ENCODE measurements around the gene LHFPL3.

The LHFPL3 gene

DNA sequence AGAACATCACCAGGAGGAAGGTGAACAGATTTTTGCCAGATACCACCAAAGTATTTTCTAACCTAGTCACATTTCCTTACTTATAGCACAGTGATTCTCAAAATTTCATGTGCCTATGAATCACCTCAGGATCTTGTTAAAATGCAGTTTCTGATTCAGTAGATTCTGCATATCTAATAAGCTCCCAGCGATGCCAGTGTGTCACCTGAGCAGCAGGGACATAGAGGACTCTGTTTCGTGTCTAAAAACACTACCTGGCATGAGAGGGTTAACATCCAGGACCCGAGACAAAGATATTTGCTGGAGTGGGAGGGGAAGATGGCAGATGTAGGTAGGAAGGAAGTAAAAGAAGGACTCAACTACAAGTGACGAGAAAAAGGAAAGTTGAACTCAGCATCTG is 433.5 kb downstream of the LHFPL3 start:
- DNase-seq: no peak

DNA sequence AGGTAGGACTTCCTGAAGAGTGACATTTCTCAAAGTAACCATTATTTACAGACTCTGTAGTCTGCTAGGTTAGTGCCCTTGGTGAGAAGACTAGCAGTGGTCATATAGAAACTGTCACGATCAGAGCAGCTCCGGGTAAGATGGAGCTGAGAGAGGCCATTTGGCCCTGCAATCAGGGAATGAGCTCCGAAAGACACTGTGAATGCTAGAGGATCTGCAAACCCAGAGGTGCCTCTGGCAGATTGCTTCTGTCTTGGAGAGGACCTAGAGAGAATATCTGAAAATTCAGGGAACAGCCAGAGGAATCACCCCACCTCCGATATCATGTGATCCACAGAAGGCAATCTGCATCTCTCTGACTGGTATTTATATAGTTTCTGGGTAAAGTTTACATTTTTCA is 438.7 kb downstream of the LHFPL3 start:
- DNase-seq: no peak

DNA sequence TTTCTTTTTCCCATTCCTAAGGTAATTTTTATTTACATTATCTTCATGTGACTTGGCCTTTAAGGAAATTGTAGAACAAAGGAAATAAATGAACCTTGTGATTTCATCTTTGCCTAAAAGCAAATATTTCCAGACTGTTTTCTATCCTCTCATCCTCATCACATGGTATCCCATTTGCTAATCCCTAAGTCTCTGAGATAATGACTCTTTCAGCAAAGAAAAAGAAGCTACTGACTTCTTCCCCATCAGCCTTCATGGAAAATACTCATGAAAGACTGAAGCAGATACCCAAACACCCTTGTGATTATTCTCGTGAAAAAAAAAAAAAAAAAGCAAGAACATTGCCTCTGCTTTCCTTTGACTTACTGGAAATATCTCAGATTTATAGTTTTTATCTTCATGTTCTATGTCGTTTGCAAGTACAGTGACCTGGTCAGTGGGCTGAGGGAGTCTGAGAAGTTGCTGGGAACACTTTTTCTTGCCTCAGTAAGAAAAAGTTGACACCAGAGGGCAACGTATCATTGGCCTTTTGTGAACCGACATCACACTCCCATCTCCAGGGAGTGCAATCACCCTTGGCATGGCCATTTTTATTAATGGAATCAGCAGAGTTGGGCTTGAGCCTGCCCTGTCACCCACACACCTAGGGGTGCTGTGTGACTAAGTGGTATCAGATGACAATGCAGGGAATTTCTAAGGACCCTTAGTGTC is 439.6 kb downstream of the LHFPL3 start:
- no peak for DNase-seq

DNA sequence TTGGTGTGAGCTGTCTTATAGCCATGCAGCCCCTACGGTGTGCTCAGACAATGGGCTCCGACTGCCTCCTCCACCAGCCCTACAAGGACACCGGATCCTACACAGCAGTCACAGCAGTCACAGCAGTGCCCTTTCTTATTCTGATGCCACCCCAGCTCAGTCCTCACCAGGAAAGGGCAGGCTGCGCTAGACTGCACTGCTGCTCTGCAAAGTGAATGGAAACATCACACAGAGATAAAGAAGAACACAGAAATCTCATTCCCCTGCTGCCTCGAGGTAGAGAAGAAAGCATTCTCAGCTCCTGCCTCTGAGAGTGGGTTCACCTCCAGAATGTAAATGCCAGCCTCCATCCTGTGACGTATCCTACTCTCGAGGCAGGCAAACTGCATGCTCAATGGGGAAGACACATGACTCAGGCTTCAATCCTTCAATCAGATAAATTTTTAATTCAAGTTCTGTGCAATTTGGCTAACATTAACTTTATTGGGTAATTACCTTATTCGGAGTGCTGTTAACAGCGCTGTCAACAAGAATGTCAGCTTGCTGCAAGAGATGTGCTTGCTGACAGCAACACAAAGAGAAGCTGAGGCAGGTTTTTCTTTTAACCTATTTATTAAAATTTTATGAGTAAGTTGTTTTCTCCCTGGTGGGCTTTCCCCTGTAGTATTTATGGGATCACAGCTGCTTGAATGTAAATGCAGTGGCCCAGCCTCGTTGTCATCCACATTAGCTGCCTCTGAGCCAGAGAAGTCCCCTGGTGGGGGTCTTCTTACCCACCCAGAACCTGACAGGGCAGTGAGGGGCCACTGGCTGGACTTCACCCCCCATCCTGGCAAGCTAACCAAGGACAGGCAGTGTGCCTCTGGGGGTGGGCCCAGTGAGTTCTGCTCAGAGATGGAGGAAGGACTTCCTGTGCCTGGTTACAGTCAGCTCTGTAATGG is 444.3 kb downstream of the LHFPL3 start:
- DNase-seq: no peak

DNA sequence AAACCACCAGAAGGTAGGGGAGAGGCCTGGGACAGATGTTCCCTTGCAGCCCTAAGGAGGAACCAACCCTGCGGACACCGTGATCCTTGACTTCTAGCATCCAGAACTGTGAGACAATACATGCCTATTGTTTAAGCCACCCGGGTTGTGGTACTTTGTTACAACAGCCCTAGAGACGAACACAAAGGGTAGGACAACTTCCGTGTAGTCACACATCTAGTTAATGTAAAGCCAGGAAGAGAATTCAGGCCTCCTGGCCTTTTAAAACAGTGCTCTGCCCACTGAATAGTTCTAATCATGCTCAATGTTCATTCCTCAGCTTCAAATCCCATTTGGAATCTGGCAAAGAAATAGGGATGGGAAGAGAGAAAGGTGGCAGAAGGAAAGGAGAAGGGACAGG is 445.4 kb downstream of the LHFPL3 start:
- DNase-seq: no peak

DNA sequence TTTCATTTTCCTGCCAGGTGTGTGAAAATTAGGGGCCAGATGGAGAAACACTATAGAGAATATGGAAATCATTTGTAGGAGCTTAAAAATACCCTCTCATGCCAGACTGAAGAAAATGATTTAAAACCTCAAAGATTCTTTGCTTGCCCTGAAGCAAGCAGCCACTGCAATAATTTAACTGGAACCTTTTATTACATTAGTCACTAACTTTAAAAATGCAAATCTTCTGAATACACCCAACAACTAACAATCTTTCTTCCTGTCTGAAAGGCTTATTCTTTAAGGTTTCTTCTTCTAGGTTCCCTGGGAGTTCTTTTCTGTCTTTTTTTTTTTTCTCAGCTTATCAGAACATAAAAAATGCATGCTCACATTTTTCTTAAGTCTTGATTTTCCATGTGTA is 447.1 kb downstream of the LHFPL3 start:
- no peak for DNase-seq

DNA sequence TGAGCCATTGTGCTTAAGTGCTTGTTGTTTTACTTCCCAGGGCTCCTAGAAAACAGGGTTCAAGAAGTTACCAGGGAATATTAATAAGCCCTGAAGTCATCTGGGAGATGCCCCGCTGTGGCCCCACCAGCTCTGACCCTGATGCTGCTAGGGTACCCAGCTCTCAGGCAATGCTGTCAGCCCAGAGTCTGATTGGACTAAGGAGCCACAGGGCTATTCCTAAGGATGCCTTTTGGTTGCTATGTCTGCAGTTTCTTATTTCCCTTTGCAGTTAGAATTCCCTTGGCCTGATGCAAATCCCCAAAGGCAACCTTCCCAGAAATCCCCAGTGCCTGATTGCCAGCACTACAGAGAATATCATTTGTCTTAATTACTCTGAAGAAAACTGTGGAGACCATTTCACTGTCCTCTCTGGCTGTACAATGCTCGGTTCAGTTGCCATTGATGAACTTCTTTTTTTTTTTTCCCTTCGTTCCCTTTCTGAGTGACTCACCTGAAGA is 448.9 kb downstream of the LHFPL3 start:
- DNase-seq: no peak

DNA sequence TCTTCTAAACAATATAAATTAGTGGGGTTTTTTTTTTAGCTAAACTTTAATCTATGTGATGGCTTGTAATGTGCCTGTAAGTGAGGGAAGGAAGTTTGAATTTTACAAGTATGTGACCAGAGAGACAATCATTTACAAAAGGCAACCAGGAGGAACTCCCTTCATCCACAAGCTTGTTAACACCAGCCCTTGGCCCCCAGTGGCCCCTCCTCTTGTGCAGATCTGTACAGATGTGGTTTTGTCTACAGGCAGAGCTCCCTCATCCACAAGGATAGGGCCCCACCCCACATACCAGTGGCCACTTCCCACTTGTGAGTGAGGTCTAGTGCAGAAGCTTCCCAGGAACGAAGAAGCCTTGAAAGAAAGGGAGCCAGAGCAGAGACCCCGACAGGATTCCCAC is 451.5 kb downstream of the LHFPL3 start:
- DNase-seq: no peak

DNA sequence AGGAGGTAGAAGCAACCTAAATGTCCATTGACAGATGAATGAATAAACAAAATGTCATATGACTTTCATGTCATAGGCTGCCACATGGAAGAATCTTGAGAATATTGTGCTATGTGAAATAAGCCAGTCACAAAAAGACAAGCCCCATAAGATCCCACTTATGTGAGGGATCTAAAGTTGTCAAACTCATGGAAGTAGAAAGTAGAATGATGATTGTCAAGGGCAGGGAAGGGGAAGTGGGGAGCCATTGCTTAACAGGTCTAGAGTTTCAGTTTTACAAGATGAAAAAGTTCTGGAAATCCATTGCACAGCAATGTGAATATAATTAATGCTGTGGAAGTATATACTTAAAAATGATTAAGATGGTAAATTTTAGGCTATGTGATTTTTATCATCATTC is 456.3 kb downstream of the LHFPL3 start:
- DNase-seq: no peak

DNA sequence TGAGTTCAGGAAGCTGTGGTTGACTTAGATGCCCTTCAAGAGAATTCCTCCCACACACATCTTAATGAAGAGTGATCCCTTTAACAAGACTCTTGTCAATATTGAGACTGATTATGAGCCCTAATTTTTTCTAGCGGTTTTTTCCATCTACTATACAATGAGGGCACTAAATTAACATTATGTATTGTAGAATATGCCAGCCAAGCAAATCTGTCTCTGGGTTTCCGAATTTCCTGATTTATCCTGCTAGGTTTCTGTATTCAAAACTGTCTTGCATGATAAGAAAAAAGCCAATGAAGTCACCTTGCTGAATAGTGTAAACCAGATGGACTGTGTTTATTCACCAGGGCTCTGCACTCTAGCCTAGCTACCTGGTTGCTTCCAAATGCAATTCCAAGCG is 461.4 kb downstream of the LHFPL3 start:
- DNase-seq: no peak

DNA sequence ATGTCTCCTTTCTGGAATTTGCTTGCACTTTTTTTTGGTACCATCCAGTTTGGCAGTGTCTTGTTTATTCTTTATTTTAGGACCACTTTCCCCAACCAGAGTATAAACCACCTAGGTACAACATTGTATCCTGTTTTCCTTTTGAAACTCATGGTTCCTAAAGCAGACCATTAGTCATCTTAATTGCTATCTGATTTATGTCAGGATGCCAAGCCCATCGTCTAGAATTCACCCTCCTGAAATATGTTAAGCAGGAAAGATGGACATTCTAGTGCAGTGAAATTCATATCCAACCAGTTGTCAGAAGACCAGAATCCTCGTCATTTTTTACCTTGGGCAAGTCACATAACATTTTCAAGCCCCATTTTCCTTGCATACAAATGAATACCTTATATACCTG is 462.0 kb downstream of the LHFPL3 start:
- DNase-seq: no peak

DNA sequence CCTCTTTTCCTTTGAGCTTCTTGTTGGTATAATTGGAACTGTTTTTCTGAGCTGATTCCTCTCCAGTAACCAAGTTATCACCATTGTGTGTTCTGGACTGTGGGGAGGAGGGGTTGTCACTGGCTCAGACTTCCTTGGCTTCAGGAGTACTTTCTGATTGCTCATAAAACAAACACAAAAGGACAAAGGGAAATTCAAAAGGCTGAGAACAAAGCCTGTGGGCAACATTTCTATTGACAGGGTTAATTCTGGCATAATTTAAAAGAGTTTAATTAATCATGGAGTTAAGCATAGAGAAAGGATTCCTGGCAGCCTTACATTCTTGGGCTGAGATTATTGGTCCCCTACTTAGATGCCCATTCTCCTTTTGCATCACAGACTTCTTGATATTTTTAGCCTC is 462.7 kb downstream of the LHFPL3 start:
- no peak for DNase-seq

DNA sequence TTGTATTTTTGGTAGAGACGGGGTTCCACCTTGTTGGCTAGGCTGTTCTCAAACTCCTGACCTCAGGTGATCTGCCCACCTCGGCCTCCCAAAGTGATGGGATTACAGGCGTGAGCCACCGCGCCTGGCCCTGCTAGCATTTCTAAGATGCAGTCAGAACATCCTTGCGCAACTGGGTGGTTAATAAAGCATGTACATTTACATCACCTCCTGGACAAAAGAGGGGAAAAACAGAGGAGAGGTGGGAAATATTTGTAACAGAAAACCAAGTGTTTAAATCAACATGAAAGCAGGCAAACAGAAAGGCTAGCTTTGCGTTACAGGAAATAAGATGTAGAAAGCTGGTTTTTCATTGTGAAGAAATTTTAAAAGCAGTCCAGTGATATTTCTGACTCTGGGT is 464.7 kb downstream of the LHFPL3 start:
- no peak for DNase-seq

DNA sequence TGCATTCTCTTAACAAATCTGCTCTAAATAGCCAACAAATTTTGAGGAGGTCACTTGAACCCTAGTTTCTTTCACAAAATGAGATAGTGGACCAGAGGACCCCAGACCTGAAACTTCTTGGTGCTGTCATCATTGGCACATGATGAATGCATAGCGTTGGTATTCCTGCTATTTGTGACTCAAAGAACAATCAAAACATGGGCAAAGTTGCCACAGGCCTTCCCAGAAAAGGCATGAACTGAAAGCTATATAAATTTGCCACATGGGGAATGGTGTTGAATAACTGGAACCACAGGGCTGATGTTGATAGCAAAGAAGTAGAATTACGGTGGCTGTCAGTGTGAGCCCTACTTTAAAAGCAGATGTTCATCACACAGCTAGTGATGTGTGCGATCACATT is 465.8 kb downstream of the LHFPL3 start:
- no peak for DNase-seq

DNA sequence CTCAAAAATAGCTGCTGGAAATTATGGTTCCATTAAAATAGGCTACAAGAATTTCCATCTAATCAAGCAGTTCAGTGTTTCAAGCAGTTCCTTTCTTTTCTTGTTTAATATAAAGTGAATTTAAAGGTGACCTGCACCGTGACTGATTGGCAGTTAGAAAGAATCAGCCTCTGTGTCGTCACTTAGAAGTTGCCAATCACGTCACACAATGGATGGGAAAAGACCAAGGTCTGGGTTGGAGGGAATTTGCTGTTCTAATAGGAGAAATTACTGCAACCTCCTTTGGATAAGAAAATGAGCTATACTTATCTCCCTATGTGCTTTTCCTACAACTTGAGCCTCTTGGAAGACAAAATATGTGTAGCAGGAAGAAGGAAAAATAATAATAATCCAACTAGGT is 466.2 kb downstream of the LHFPL3 start:
- DNase-seq: no peak

DNA sequence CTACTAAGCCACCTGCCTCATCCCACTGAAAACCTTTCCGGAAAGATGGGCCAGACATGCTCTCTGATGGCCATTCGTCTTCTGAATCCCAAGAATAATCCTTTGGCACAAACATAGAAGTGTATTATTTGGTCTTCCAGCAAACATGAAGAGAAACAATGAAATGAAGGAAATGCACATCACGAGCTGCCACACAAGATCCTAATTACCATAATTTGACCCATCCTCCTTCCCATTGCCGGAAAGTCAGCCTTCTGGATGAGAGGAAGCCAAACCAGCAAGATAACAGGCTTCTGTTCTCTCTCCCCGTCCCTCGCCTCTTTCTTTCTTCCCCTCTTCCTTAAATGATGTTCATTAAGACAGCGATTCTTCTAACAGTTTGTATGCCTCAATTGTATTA is 466.7 kb downstream of the LHFPL3 start:
- no peak for DNase-seq

DNA sequence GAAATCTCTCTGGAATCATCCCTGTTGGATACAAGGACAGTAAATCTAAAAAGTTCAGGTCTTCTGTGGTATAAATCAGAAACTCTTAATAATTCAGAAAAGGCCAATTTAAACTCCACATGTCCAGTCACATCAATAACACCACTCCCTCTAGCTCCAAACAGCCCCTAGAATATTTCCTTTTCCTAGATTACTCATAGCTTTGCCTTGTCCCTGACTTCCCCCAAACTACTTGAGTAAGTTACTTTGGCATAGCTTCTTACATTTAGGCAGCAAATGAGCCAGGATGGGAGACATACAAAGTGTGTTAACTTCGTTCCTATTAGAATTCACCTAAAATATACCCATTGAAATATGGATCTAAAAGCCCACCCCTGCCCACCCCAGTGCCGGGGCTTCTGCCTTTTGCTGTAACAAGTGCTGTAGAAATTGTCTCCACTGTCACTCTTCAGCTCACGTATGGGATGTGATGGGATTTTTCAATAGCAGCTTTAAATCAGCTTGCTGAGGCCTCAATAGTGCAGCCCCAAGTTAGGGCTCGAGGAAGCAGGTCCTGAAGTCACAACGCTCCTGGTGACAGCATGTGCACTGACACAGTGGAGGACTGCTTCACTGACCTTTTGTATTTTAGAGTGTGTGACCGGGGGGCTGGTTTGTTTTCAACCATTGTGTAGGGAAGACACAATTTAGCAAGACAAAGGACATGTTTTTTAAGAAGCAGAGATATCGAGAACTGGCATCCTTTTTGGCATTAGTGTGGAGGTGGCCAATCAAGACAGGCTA is 467.4 kb downstream of the LHFPL3 start:
- DNase-seq: no peak

DNA sequence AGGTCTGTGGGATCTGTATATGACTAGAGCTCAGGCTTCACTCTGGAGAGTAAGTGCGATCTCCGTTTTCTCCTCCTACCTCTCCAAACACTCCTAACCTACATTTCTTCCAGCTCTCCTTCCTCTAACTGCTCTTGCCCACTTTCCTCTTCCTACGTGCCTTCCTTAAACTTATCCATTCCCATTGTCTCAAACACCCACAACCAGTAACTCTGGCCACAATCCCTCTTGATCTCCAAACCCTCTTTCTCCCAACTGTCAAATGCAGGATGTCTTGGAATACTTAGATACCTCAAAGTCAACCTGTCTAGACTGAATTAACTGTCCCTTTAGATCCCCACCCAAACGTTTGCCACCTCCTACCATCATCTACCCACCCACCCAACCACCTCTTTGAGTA is 471.9 kb downstream of the LHFPL3 start:
- DNase-seq: no peak

DNA sequence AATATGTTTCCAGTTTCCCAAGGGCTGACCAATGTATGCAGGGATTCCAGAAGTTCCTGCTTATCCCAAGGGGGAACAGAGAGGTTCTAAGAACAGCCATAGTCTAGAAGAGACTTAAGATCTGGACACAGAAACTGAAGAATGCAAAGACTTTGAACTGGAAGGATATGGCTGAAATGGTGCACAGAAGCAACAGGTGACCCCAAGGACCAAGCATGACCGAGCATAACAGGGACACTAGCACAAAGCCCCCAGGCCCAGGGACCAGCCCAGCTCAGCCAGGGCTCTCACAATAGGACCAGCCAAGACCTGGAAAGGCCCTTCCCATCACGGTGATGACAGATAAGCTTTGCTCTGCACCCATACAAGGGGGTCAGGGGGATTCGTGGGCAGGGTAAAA is 472.6 kb downstream of the LHFPL3 start:
- no peak for DNase-seq

DNA sequence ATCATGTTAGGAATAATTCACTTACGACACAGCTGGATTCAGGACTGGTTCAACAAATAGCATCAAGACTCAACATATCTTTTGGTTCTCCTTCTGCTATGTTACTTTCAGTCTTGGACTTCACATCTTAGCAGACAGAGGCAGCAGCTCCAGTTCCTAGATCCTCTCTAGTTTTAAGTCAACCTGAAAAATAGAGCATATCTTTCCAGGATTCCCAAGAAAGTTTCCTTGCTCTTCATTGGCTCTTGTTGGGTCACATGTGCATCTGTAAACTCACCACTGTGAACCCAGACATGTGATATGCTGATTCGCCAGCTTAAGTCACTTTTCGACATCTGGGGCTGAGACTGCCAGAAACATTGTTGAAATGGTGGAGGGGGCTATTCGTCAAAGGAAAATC is 475.5 kb downstream of the LHFPL3 start:
- no peak for DNase-seq

DNA sequence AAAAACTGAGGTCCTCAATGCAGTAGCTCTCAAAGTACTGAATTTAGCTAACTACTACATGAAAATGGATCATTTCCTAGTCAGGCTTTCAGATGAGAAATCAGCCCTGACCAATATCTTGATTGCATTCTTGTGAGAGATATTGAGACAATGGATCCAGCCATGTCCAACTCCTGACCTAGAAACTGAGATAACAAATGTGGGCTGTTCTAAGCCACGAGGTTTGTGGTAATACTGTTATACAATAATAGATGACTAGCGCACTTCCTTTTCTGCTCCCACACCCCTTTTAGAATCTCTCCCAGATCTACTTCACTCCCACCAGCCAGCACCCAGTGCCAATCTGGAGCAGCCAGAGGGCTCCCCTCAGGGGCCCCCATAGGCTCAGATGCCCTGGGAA is 476.3 kb downstream of the LHFPL3 start:
- DNase-seq: no peak

DNA sequence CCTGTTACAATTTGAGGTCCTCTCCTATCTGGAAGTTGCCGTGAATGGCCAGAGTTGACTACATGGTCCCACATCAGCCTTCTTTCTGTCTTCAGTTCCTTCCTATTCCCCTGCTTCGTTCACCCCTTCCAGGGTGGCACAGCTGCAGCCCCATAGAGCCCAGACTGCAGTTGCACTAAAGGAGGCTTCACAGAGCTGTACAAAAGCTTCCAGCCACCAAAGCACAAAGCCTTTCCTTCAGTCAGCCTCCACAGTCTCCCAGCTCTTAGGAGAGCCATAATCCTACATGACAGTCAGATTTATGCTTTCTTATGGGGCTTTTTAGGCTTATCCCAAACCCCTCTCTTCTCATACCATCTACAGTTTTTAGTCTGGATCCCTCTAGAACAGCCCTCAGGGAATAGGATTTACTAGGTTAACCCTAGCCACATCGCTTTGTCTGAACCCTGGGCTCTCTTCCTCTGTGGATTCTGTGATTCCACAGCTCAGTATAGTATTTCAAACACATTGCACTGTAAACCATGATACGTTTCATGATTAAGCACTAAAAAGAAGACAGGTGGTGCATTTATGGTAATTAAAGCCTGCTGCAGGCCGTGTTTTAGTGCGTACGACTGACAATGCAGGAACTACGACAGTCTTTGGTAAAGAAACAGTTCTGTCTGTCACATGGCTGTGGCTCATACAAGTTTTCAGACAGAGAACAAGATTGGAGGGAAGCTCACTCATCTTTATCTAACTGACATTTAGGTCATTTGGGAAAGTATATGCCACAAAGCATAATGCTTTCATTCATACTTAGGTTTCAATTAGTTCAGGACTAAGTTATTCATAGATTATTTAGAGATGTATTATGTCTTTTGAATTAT is 477.3 kb downstream of the LHFPL3 start:
- DNase-seq: no peak
